HL-60 (cell line): ENCODE measurements around the gene NIN.

Experiments used
- CTCF ChIP-seq: IDR thresholded peaks from one replicate; pipeline ENCODE4 v1.5.1; 2011; ENCODE audit warnings: low read length, control low read depth, inconsistent platforms; ENCODE audit not compliant: insufficient read depth
- GABPA ChIP-seq: IDR thresholded peaks from 2 replicates; pipeline ENCODE4 v1.6.1; 2012; ENCODE audit warnings: low read depth
- POLR2AphosphoS5 ChIP-seq: IDR thresholded peaks from 2 replicates; pipeline ENCODE4 v1.6.1; 2012; ENCODE audit warnings: low read depth
- SPI1 ChIP-seq: IDR thresholded peaks from 2 replicates; pipeline ENCODE4 v1.6.1; 2012; ENCODE audit warnings: low read depth, mild to moderate bottlenecking, borderline replicate concordance
- TF ChIP-seq, protein P1 (sequence below): IDR thresholded peaks from 2 replicates; pipeline ENCODE4 v1.6.1; 2012; ENCODE audit warnings: low read depth; ENCODE audit not compliant: insufficient replicate concordance

DNA sequence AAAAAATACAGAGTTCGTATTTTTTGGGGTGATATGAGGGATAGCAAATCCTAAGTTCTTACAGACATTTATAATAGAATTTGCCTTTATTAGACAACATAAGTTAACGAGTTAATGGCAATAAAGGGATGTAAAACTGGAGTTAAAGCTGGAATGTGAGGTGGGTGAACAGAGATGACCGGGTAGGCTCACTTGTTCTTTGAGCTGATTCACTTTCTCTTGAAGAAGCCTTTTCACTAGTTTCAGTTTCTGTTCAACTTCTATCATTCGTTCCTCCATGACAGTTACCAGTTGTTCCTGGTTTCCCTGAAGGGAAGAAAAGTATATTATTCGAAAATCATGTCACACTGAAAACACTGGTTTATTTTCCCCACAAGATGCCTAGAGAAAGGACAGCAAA lies 105.2 kb downstream of the NIN start:
- TF ChIP-seq CTCF (no peak), POLR2AphosphoS5 (no peak), GABPA (no peak), SPI1 (no peak)
- TF ChIP-seq, protein P1, sequence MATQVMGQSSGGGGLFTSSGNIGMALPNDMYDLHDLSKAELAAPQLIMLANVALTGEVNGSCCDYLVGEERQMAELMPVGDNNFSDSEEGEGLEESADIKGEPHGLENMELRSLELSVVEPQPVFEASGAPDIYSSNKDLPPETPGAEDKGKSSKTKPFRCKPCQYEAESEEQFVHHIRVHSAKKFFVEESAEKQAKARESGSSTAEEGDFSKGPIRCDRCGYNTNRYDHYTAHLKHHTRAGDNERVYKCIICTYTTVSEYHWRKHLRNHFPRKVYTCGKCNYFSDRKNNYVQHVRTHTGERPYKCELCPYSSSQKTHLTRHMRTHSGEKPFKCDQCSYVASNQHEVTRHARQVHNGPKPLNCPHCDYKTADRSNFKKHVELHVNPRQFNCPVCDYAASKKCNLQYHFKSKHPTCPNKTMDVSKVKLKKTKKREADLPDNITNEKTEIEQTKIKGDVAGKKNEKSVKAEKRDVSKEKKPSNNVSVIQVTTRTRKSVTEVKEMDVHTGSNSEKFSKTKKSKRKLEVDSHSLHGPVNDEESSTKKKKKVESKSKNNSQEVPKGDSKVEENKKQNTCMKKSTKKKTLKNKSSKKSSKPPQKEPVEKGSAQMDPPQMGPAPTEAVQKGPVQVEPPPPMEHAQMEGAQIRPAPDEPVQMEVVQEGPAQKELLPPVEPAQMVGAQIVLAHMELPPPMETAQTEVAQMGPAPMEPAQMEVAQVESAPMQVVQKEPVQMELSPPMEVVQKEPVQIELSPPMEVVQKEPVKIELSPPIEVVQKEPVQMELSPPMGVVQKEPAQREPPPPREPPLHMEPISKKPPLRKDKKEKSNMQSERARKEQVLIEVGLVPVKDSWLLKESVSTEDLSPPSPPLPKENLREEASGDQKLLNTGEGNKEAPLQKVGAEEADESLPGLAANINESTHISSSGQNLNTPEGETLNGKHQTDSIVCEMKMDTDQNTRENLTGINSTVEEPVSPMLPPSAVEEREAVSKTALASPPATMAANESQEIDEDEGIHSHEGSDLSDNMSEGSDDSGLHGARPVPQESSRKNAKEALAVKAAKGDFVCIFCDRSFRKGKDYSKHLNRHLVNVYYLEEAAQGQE = no peak
